T-helper 1 cell (primary cell): ENCODE measurements around the gene ELF4.

Experiments
- DNase-seq, 5 donors: peaks; one replicate each; pipeline ENCODE4 v3.0.0-alpha.2; 2012 to 2020

ELF4 gene

GRCh38 chrX:130083656-130084382 lies 26.5 kb downstream of the ELF4 start:
- DNase-seq: peak in 1 of 5 donors; percentile 28

- no peak for DNase-seq
Measured at GRCh38 chrX:130083107-130083490, 27.2 kb downstream of the ELF4 start.

GRCh38 chrX:130082244-130083106 lies 27.8 kb downstream of the ELF4 start:
- peak; percentile 45 to 93 (median 58) for DNase-seq

GRCh38 chrX:130081421-130082045 lies 28.8 kb downstream of the ELF4 start:
- DNase-seq: no peak

- DNase-seq: no peak
Measured at GRCh38 chrX:130080791-130081367, 29.4 kb downstream of the ELF4 start.

GRCh38 chrX:130079824-130080406 lies 30.4 kb downstream of the ELF4 start:
- DNase-seq: peak; percentile 22 to 57 (median 41)

- DNase-seq: no peak
Measured at GRCh38 chrX:130075777-130076176, 34.5 kb downstream of the ELF4 start.

GRCh38 chrX:130072345-130072740 lies 38.0 kb downstream of the ELF4 start:
- DNase-seq: no peak

- no peak for DNase-seq
Measured at GRCh38 chrX:130071611-130072344, 38.5 kb downstream of the ELF4 start.

GRCh38 chrX:130066975-130067615 lies 43.2 kb downstream of the ELF4 start:
- no peak for DNase-seq

- DNase-seq: peak; percentile 53 to 77 (median 71)
Measured at GRCh38 chrX:130060122-130061069, 49.9 kb downstream of the ELF4 start.

GRCh38 chrX:130058652-130059051 lies 51.6 kb downstream of the ELF4 start:
- DNase-seq: no peak

- no peak for DNase-seq
Measured at GRCh38 chrX:130057209-130057608, 53.1 kb downstream of the ELF4 start.

- DNase-seq: no peak
Measured at GRCh38 chrX:130055899-130056298, 54.4 kb downstream of the ELF4 start.

GRCh38 chrX:130055103-130055502 lies 55.2 kb downstream of the ELF4 start:
- DNase-seq: no peak

GRCh38 chrX:130053236-130053635 lies 57.1 kb downstream of the ELF4 start:
- no peak for DNase-seq

- no peak for DNase-seq
Measured at GRCh38 chrX:130051176-130051845, 59.0 kb downstream of the ELF4 start.

GRCh38 chrX:130049821-130050220 lies 60.5 kb downstream of the ELF4 start:
- no peak for DNase-seq

GRCh38 chrX:130048686-130049222 lies 61.5 kb downstream of the ELF4 start:
- DNase-seq: no peak
